Measurements from ENCODE around the gene LYSET. TPM values are rescaled to one million over a fixed set of nuclear protein-coding genes. Genes with fewer than 3 reads are reported as not detected.

The LYSET gene
- total and polyA plus RNA-seq, 2 of the 4 experiments (the other 2 are of a cell fraction) = 6.3 to 10.2 TPM

DNA sequence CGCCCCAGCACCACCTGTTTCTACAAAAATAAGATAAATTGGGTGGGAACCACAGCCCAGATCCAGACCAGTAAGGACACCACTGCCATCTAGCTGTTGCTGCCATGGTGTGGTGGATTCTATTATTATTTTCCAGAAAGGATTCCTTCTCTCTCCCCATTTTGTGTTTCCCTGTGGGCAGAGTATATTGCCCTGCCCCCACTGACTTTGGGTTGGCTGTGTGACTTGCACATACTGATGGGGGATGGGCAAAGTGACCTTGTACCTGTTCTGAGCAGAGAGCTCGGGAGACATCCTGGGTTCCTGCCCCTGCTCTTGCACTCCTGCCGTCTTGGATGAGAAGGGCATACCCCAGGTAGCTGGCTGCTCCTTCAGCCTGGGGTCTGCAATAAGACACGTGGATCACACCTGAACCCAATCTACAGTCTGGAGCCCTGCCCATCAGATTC, 24.7 kb upstream of the LYSET start:
- H4K8ac ChIP-seq (ENCODE audit: low read depth in 2 of 2, low read length in 2 of 2) = no peak overlapping the region
- H3K4me2 ChIP-seq (ENCODE audit: low read depth, low read length) = no peak overlapping the region
- in situ Hi-C loops (cut with MboI; ENCODE audit: low sequenced_read_pairs) (no loop called here), dilution Hi-C loops (cut with HindIII; ENCODE audit: low sequenced_read_pairs, unreplicated experiment) (no loop called here), intact Hi-C loops (cut with micrococcal nuclease) (no loop called here)
- no peaks in the 10 kb centered on the region for H3K4me1 ChIP-seq (ENCODE audit: control insufficient read depth, insufficient read depth, low read length)
- no peak overlapping the region for H3K56ac ChIP-seq (ENCODE audit: extremely low read depth, insufficient read depth, low read length)
- POLR2A ChIA-PET (ENCODE audit: unreplicated experiment) = no interaction called here
- no peak overlapping the region for H2BK5ac ChIP-seq (ENCODE audit: low read depth, low read length, poor library complexity, severe bottlenecking)
- no TSS peak for BruUV-seq (replicated peaks)
- no peak overlapping the region for H3K14ac ChIP-seq (replicated peaks; ENCODE audit: low read depth, low read length)
- no peak overlapping the region for H3K4me3 ChIP-seq (ENCODE audit: insufficient read depth, low read depth, low read length)
- no peak overlapping the region for H3K27ac ChIP-seq (ENCODE audit: insufficient read depth, low read length)
- H3K4ac ChIP-seq (ENCODE audit: low read depth, low read length) = no peak overlapping the region
- H4K5ac ChIP-seq (ENCODE audit: low read depth, low read length) = no peak overlapping the region
- no peaks in the 10 kb centered on the region for H3K36me3 ChIP-seq (ENCODE audit: control insufficient read depth, insufficient read depth, low read length)
- peaks cover 2% of the 10 kb centered on the region; the same call in 1 of the 2 replicates for H3K27me3 ChIP-seq (ENCODE audit: control insufficient read depth, insufficient read depth, low read length)
- no peaks in the 10 kb centered on the region for H3K79me1 ChIP-seq (ENCODE audit: low read depth in 1 of 2, low read length in 2 of 2)
- no peak overlapping the region for H2BK15ac ChIP-seq (ENCODE audit: low read depth, low read length)
- no peak overlapping the region for H4K91ac ChIP-seq (ENCODE audit: insufficient read depth, low read depth, low read length)
- H2AK5ac ChIP-seq (ENCODE audit: low read depth, low read length) = no peak overlapping the region
- WGBS, 2 experiments (ENCODE audit: extremely low coverage in 2 of 2, insufficient read length in 1 of 2) = no CpG with 5 or more reads among the region's 4 CpGs
- CTCF ChIA-PET = interaction anchor here (1.4 kb wide), 1 partner anchor 47 kb away, joined by 4 read pairs; no protein-coding TSS in a partner anchor
- H2BK20ac ChIP-seq (ENCODE audit: low read depth, low read length) = no peak overlapping the region
- no peaks in the 10 kb centered on the region for H3K9me3 ChIP-seq (ENCODE audit: control insufficient read depth, insufficient read depth, low read length)
- H3K18ac ChIP-seq (ENCODE audit: low read depth, low read length) = no peak overlapping the region
- no peak overlapping the region for H2AFZ ChIP-seq (replicated peaks; ENCODE audit: low read length, poor library complexity)
- no peaks in the 10 kb centered on the region for H4K20me1 ChIP-seq (ENCODE audit: insufficient read depth, low read length)
- H2AK9ac ChIP-seq (replicated peaks; ENCODE audit: low read depth, low read length, poor library complexity) = peak overlapping the region; percentile 5
- no peak overlapping the region for H2BK120ac ChIP-seq (ENCODE audit: low read depth, low read length)
- DNase-seq (no peak), ATAC-seq (ENCODE audit: low read depth) (peak; percentile 64)
- no peak overlapping the region for H3K23ac ChIP-seq (ENCODE audit: low read depth, low read length)
- no peaks in the 10 kb centered on the region for H3K9me1 ChIP-seq (ENCODE audit: insufficient read depth, low read length)
- no peak overlapping the region for H3K9ac ChIP-seq (ENCODE audit: low read depth, low read length)
- TF ChIP-seq, protein P1, sequence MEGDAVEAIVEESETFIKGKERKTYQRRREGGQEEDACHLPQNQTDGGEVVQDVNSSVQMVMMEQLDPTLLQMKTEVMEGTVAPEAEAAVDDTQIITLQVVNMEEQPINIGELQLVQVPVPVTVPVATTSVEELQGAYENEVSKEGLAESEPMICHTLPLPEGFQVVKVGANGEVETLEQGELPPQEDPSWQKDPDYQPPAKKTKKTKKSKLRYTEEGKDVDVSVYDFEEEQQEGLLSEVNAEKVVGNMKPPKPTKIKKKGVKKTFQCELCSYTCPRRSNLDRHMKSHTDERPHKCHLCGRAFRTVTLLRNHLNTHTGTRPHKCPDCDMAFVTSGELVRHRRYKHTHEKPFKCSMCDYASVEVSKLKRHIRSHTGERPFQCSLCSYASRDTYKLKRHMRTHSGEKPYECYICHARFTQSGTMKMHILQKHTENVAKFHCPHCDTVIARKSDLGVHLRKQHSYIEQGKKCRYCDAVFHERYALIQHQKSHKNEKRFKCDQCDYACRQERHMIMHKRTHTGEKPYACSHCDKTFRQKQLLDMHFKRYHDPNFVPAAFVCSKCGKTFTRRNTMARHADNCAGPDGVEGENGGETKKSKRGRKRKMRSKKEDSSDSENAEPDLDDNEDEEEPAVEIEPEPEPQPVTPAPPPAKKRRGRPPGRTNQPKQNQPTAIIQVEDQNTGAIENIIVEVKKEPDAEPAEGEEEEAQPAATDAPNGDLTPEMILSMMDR (conservative IDR thresholded peaks at IDR 0.05; ENCODE audit: low read depth, low read length) = peak; percentile 43
- TF ChIP-seq RCOR1 (IDR thresholded peaks at IDR 0.05; ENCODE audit: insufficient replicate concordance, low read length) = no peak
- peak; percentile 38 for TF ChIP-seq RAD21 (IDR thresholded peaks at IDR 0.05; ENCODE audit: low read length)
- no peak; the same call in 1 of the 2 replicates for TF ChIP-seq SMC3 (IDR thresholded peaks at IDR 0.05; ENCODE audit: low read depth, low read length)

All from IMR-90 (cell line).